Kidney epithelial cell (primary cell): ENCODE measurements around the gene CCR1. TPM values are rescaled to one million over a fixed set of nuclear protein-coding genes. Genes with fewer than 3 reads are reported as not detected.

ENCODE experiments used
- DNase-seq: peaks from one replicate; pipeline ENCODE4 v3.0.0-alpha.2; 2010; ENCODE audit warnings: low read depth
- H3K27me3 ChIP-seq: 2 replicates; pipeline ENCODE4 v1.6.0; 2011; ENCODE audit warnings: low read length; ENCODE audit not compliant: control insufficient read depth, insufficient read depth
- H3K36me3 ChIP-seq: 2 replicates; pipeline ENCODE4 v1.5.1; 2011; ENCODE audit warnings: low read length; ENCODE audit not compliant: control insufficient read depth, insufficient read depth
- H3K4me3 ChIP-seq: 2 replicates; pipeline ENCODE4 v1.5.1; 2011; ENCODE audit warnings: low read depth, mild to moderate bottlenecking, control low read depth, low read length
- CTCF ChIP-seq: IDR thresholded peaks from 2 replicates; pipeline ENCODE4 v1.5.1; 2011; ENCODE audit warnings: mild to moderate bottlenecking, moderate library complexity, low read length, control low read depth, inconsistent platforms; ENCODE audit not compliant: insufficient read depth, poor library complexity, severe bottlenecking
- total RNA-seq: library from RNA; depleted of rRNA; stranded (reverse); fragments of >200 nt; gene quantifications from 2 replicates; pipeline ENCODE4 v1.2.3, GENCODE V29; 2015

CCR1 gene
- total RNA-seq, 1 donor from 2014 or later = not detected

GRCh38 chr3:46186471-46187340 lies 21.4 kb downstream of the CCR1 start:
- Histone ChIP-seq H3K27me3 (no peaks in the 10 kb centered on the region), H3K36me3 (no peaks in the 10 kb centered on the region), H3K4me3 (no peak overlapping the region)
- DNase-seq = peak; percentile 49
- TF ChIP-seq CTCF = no peak

- DNase-seq = peak; percentile 44
- H3K4me3 ChIP-seq = no peak overlapping the region
- H3K27me3 ChIP-seq = no peaks in the 10 kb centered on the region
- H3K36me3 ChIP-seq = no peaks in the 10 kb centered on the region
- TF ChIP-seq CTCF = no peak
Measured at GRCh38 chr3:46184469-46184868, 23.6 kb downstream of the CCR1 start.

GRCh38 chr3:46183330-46183729 lies 24.8 kb downstream of the CCR1 start:
- no peak for TF ChIP-seq CTCF
- Histone ChIP-seq H3K4me3 (no peak overlapping the region), H3K27me3 (no peaks in the 10 kb centered on the region), H3K36me3 (no peaks in the 10 kb centered on the region)
- no peak for DNase-seq

- Histone ChIP-seq H3K27me3 (peaks cover 3% of the 10 kb centered on the region), H3K36me3 (no peaks in the 10 kb centered on the region), H3K4me3 (no peak overlapping the region)
- no peak for DNase-seq
- TF ChIP-seq CTCF = no peak
Measured at GRCh38 chr3:46168583-46169345, 39.3 kb downstream of the CCR1 start.

GRCh38 chr3:46163556-46164041 lies 44.5 kb downstream of the CCR1 start:
- Histone ChIP-seq H3K27me3 (no peaks in the 10 kb centered on the region), H3K36me3 (no peaks in the 10 kb centered on the region), H3K4me3 (no peak overlapping the region)
- DNase-seq = peak; percentile 19
- no peak for TF ChIP-seq CTCF
